Erythroblast (primary cell): ENCODE measurements around the gene AKNA.

Source experiments
- GATA1 ChIP-seq: IDR thresholded peaks from 2 replicates; pipeline ENCODE4 v1.6.1; 2011; ENCODE audit warnings: low read depth, mild to moderate bottlenecking, control low read depth, low read length, moderate library complexity
- POLR2A ChIP-seq: IDR thresholded peaks from 2 replicates; pipeline ENCODE4 v1.6.1; 2011; ENCODE audit warnings: mild to moderate bottlenecking, low read length

DNA sequence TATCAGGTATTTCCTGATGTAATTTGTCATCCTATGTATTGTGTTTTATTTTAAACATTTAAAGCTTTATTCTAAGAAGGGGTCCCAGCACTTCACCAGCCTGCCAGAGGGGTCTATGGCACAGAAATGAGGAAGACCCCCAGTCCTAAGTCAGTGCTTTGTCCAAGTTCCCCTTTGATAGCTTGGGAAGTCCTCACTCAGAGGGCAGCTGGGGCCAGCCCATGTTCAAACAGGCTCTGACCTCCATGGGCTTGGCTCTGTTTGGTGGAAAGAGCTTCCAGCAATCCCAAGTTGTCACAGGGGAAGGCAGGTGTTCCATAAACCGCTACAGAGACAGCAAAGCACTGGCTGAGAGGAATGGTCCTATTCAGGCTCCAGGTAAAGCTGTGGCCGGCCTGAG is 26.6 kb upstream of the AKNA start:
- TF ChIP-seq POLR2A (no peak), GATA1 (no peak)
